HG03558 (cell line): ENCODE measurements around the gene PFKFB1.

Source experiments
- ATAC-seq: cut with Tn5 transposase; IDR thresholded peaks from one replicate; pipeline ENCODE4 v1.9.1; 2021; ENCODE audit warnings: moderate number of reproducible peaks; ENCODE audit not compliant: unreplicated experiment; ENCODE audit errors: extremely low read depth

Gene PFKFB1

DNA sequence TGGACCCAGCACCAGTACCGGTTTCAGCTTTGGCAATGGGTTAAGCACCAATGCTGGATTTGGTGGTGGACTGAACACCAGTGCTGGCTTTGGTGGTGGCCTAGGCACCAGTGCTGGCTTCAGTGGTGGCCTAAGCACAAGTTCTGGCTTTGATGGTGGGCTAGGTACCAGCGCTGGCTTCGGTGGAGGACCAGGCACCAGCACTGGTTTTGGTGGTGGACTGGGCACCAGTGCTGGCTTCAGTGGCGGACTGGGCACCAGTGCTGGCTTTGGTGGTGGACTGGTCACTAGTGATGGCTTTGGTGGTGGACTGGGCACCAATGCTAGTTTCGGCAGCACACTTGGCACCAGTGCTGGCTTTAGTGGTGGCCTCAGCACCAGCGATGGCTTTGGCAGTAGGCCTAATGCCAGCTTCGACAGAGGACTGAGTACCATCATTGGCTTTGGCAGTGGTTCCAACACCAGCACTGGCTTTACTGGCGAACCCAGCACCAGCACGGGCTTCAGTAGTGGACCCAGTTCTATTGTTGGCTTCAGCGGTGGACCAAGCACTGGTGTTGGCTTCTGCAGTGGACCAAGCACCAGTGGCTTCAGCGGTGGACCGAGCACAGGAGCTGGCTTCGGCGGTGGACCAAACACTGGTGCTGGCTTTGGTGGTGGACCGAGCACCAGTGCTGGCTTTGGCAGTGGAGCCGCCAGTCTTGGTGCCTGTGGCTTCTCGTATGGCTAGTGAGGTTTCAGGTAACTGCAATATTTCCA lies 63.5 kb downstream of the PFKFB1 start:
- ATAC-seq: no peak

DNA sequence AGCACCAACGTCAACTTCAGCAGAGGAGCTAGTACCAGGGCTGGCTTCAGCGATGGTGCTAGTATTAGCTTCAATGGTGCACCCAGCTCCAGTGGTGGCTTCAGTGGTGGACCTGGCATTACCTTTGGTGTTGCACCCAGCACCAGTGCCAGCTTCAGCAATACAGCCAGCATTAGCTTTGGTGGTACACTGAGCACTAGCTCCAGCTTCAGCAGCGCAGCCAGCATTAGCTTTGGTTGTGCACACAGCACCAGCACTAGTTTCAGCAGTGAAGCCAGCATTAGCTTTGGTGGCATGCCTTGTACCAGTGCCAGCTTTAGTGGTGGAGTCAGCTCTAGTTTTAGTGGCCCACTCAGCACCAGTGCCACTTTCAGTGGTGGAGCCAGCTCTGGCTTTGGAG lies 65.1 kb downstream of the PFKFB1 start:
- ATAC-seq: no peak

DNA sequence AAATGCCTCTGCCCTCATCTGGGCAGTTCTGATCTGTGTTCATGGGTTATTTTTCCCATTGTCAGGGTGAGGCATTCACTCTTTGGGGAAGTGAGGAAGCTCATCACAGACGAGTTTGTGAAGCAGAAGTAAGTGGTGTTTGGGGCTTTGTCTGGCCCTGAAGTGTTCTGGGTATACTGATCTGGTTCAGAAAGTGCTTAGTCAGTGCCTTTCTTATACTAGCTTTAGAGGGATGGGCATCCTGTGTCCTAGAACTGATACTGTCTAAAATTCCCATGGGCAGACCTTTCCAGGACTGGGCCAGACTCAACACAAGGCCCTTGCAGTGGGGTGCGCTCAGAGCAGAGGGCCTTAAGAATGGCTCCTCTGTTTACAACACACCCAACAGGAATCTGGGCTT lies 67.0 kb downstream of the PFKFB1 start:
- no peak for ATAC-seq

DNA sequence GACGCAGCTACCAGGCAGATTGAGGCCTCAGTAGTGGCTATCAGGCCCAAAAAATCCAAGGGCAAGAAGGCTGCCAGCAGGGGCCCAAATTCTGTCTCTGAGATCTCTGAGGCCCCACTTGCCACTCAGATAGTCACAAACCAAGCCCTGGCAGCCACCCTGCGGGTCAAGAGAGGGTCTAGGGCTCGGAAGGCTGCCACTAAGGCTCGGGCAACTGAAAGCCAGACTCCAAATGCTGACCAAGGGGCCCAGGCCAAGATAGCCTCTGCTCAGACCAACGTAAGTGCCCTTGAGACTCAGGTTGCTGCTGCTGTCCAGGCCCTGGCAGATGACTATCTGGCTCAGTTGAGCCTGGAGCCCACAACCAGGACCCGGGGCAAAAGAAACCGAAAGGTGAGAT lies 70.6 kb downstream of the PFKFB1 start:
- no peak for ATAC-seq

DNA sequence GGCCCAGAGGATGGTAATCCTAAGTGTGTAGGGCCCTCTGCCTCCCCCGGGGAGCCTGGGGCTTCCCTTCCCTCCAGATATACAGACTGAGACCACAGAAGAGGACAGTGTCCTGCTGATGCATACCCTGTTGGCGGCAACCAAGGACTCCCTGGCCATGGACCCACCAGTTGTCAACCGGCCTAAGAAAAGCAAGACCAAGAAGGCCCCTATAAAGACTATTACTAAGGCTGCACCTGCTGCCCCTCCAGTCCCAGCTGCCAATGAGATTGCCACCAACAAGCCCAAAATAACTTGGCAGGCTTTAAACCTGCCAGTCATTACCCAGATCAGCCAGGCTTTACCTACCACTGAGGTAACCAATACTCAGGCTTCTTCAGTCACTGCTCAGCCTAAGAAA lies 71.4 kb downstream of the PFKFB1 start:
- ATAC-seq: no peak

DNA sequence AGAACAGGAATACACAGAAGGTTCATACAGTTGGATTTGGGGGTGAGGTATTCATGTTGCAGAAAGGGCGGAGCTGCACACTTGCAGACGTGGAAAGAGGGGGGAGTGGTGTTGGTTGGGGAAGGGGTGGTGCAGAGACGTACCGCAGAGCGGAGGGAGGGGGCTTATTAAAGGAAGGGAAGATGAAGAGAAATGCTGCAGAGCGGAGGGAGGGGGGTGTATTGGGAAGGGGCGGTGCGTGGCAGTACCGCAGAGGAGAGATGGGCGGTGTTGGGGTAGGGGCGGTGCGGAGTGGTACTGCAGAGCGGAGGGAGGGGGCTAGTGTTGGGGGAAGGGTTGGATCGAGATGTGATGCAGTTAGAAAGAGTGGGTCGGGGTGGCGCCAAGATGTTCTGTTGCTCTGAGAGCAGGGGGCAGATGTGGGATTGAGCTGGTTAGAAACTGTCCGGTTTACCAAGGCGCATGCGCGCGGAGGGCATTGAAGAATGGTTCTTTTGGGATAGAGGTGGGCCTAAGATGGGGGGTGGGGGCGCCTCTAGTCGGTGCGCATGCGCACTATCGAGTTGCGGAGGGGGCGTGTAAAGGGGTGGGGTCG lies 72.5 kb downstream of the PFKFB1 start:
- no peak for ATAC-seq

DNA sequence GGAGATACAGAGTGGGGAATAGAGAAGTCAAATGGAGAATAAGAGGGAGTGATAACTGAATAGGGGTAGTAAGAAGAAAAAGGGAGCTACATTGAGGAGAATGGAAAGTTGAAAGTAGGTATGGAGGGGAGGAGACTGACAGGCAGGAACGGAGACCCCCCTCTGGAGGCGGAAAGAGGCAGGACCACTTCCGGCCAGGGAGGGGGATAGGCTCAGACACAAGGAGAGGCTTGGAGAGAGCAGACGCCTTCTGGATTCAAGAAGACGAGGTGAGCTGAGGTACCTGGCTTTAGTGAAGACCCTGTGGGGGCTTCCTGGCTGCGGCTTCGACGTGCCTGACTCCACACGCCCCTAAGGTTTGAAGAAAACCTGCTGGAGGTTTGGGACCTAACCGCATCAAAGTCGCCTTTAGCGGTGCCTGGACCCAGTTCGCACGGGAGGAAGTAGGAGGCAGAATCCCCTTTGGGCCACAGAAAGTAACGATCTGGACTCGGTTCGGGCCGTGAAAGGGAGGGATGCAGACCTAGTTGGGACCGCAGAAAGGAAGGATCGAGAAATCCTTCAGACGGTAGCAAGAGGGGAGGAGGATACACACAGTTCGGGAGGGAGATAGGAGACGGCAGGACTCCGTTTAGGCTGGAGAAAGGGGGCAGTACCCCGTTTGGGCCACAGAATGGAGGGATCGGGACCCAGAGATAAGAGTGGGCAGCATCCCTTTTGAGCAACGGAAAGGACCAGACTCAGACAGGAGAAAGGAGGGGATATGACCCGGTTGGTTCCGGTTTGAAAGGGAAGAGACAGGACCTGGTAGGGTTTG lies 73.2 kb downstream of the PFKFB1 start, which contains the start of gene TRO:
TRO (plus strand) TSS at position 215 of the 817 bp plus-strand sequence. CDS start 1,423 bp downstream, outside the sequence.
- ATAC-seq: no peak

DNA sequence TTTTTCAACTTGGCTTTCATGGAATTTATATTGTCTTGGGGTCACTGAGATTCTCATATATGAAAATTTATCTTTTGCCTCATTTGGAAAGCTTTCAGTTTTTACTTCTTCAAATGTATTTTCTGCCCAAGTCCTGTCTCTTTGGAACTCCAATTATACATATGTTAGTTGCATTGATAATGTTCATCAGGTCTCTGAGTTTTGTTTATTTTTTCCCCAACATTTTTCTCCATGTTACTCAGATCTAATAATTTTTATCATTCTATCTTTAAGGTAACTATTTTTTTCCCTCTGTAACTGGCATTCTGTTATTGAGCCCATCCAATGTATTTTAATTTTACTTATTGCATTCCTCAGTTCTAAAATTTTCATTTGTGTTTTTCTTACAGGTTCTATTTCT lies 84.0 kb downstream of the PFKFB1 start:
- no peak for ATAC-seq

DNA sequence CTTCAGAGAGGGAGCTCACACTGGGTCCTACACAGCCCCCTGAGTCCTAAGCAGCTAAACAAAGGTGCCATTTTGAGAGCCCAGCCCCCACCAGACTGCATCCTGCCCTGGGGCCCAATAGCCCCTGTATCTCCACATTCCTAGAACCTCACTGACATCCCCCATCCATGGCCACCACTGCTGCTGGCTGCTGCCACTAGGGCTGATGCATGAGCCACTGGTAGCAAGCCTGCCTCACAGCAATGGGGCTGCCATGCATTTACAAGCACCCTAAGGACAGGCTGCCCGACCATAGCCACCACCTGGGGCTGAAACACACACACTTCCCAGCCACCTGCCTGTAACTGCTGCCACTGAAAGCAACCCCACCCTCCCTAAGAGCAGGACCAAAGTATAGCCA lies 99.8 kb downstream of the PFKFB1 start:
- no peak for ATAC-seq

DNA sequence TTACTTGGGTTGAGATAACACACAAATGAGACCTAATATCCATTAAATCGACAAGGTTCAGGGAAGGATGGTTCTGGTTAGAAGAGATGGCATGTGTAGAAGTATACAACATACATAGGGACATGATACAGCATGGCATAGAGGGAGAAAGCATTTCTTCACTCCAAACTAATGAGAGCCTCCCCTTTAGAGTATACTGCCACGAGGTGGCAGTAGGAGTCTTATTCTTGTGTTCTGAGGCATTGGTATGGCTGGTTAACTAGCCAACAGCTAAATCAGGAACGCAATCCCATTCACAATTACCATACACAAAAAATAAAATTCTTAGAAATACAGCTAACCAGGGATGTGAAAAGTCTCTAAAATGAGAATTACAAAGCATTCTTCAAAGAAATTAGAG lies 102.4 kb downstream of the PFKFB1 start:
- no peak for ATAC-seq

DNA sequence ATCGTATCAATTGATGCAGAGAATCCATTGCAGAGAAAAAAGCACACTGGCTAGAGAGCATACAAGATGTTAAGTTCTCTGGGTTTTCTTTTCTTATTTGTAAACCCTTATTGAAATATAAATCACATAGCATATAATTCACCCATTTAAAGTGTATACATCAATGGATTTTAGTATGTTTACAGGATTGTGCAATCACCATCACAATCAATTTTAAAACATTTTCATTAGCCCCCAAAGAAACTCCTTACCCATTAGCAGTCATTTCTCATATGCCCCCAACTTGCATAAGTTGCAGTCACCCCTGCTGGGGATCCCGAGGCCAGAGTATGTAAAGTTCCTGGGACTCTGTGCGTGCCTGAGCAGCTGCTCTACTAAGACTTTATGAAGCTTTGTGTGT lies 108.2 kb downstream of the PFKFB1 start:
- no peak for ATAC-seq
